ENCODE data around the gene WRNIP1. TPM values are rescaled to one million over a fixed set of nuclear protein-coding genes. Genes with fewer than 3 reads are reported as not detected.

Gene WRNIP1
- total RNA-seq, 1 donor from 2014 or later: 25.3 TPM

DNA sequence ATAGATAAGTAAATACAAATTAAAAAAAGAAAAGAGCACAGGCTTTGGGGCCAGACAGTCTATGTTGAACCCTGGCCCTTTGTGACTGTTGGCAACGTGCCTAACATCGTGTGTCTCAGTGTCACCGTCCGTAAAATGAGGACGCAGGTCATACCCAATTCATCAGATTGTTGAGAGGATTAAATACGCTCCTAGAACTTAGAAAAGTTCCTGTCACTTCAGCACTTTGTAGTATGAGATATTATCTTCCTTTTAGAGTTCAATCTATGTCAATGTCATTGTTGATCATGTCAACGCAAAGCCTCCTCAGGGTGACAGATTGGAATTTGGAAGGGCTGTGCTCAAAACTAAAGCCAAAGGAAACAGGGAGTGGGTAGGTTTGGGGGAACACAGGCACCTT, 54.8 kb downstream of the WRNIP1 start:
- Mint-ChIP-seq H3K36me3 (peaks cover 3% of the 10 kb centered on the region), H3K9me3 (peaks cover 23% of the 10 kb centered on the region), H3K4me3 (no peak overlapping the region), H3K27me3 (ENCODE audit: insufficient read depth, low read depth) (no peaks in the 10 kb centered on the region), H3K27ac (no peak overlapping the region), H3K4me1 (peaks cover 4% of the 10 kb centered on the region)
- no peaks in the 10 kb centered on the region for H4K20me1 ChIP-seq (ENCODE audit: low read depth)
- H3K4me3 ChIP-seq: no peak overlapping the region
- no peak overlapping the region for H3K4me2 ChIP-seq
- no peaks in the 10 kb centered on the region for H3K36me3 ChIP-seq
- no peaks in the 10 kb centered on the region for H3K27me3 ChIP-seq
- no peak overlapping the region for H2AFZ ChIP-seq (replicated peaks)
- H3K27ac ChIP-seq: no peak overlapping the region
- H3K9ac ChIP-seq: no peak overlapping the region
- H3K4me1 ChIP-seq: no peaks in the 10 kb centered on the region
- no peak for DNase-seq (ENCODE audit: low spot score)
- H3K79me2 ChIP-seq (ENCODE audit: low read depth): no peaks in the 10 kb centered on the region
- no peaks in the 10 kb centered on the region for H3F3A ChIP-seq (ENCODE audit: low read depth)
- TF ChIP-seq EZH2phosphoT487 (IDR thresholded peaks at IDR 0.05) (no peak), EZH2 (IDR thresholded peaks at IDR 0.05) (no peak)
- TF ChIP-seq, protein P1, sequence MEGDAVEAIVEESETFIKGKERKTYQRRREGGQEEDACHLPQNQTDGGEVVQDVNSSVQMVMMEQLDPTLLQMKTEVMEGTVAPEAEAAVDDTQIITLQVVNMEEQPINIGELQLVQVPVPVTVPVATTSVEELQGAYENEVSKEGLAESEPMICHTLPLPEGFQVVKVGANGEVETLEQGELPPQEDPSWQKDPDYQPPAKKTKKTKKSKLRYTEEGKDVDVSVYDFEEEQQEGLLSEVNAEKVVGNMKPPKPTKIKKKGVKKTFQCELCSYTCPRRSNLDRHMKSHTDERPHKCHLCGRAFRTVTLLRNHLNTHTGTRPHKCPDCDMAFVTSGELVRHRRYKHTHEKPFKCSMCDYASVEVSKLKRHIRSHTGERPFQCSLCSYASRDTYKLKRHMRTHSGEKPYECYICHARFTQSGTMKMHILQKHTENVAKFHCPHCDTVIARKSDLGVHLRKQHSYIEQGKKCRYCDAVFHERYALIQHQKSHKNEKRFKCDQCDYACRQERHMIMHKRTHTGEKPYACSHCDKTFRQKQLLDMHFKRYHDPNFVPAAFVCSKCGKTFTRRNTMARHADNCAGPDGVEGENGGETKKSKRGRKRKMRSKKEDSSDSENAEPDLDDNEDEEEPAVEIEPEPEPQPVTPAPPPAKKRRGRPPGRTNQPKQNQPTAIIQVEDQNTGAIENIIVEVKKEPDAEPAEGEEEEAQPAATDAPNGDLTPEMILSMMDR (IDR thresholded peaks at IDR 0.05): no peak
- H3K9me3 ChIP-seq (ENCODE audit: low read depth): peaks cover 3% of the 10 kb centered on the region

DNA sequence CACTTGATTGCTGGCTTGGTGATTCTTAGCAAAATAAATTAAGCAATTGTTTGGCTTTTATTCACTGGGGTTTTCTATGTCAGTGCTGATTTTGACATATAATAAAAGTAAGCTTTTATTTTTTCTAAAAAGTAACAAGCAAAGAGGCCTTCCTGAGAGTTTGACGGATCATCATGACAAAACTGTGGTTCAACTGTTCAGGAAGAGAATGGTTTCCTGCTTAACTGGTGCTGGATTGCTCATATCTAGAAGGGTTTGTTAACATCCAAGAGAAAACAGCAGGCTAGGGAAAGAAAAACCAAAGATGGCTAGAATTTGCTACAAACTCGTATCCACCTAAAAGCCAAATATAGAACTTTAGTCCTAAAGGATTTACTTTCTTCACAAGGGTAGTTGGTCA, 55.2 kb downstream of the WRNIP1 start:
- H3F3A ChIP-seq (ENCODE audit: low read depth): no peaks in the 10 kb centered on the region
- peaks cover 3% of the 10 kb centered on the region for H3K9me3 ChIP-seq (ENCODE audit: low read depth)
- H3K4me2 ChIP-seq: no peak overlapping the region
- Mint-ChIP-seq H3K4me1 (peaks cover 4% of the 10 kb centered on the region), H3K27me3 (ENCODE audit: insufficient read depth, low read depth) (no peaks in the 10 kb centered on the region), H3K27ac (no peak overlapping the region), H3K36me3 (peaks cover 3% of the 10 kb centered on the region), H3K9me3 (peaks cover 19% of the 10 kb centered on the region), H3K4me3 (no peak overlapping the region)
- H4K20me1 ChIP-seq (ENCODE audit: low read depth): no peaks in the 10 kb centered on the region
- no peak overlapping the region for H3K27ac ChIP-seq
- H3K4me1 ChIP-seq: no peaks in the 10 kb centered on the region
- no peaks in the 10 kb centered on the region for H3K36me3 ChIP-seq
- no peaks in the 10 kb centered on the region for H3K79me2 ChIP-seq (ENCODE audit: low read depth)
- no peak for DNase-seq (ENCODE audit: low spot score)
- H2AFZ ChIP-seq (replicated peaks): no peak overlapping the region
- no peak overlapping the region for H3K4me3 ChIP-seq
- no peaks in the 10 kb centered on the region for H3K27me3 ChIP-seq
- H3K9ac ChIP-seq: no peak overlapping the region
- TF ChIP-seq, protein P1 (IDR thresholded peaks at IDR 0.05): no peak
- no peak for TF ChIP-seq EZH2phosphoT487 (IDR thresholded peaks at IDR 0.05)
- TF ChIP-seq EZH2 (IDR thresholded peaks at IDR 0.05): no peak

DNA sequence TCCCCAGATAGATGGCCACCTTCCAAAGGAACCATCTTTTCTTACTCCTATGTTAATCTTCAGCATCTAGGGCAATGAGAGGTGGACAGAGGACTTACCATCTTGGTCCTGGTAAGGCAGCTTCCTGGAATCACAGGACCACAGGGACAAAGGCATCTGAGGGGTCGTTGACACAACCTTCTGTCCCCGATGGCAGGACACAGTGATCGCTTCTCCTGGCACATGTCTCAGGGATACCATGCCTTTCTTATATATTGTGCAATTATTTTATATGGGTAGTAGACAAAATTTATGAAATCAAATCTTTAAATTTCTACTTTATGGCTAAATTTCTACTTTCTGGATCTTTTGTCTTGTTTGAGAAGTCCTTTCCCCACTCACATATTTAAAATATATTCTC, 56.4 kb downstream of the WRNIP1 start:
- TF ChIP-seq, protein P1 (IDR thresholded peaks at IDR 0.05): no peak
- TF ChIP-seq EZH2 (IDR thresholded peaks at IDR 0.05): no peak
- no peak for TF ChIP-seq EZH2phosphoT487 (IDR thresholded peaks at IDR 0.05)
- Mint-ChIP-seq H3K36me3 (no peaks in the 10 kb centered on the region), H3K27me3 (ENCODE audit: insufficient read depth, low read depth) (no peaks in the 10 kb centered on the region)

More for the DNA sequence above, 56.4 kb downstream of the WRNIP1 start:
- Histone ChIP-seq H2AFZ (replicated peaks) (no peak overlapping the region), H3K4me3 (no peak overlapping the region), H3K36me3 (no peaks in the 10 kb centered on the region), H3F3A (ENCODE audit: low read depth) (no peaks in the 10 kb centered on the region), H3K79me2 (ENCODE audit: low read depth) (no peaks in the 10 kb centered on the region), H3K9ac (no peak overlapping the region), H3K27ac (no peak overlapping the region), H3K27me3 (no peaks in the 10 kb centered on the region), H3K9me3 (ENCODE audit: low read depth) (no peaks in the 10 kb centered on the region), H3K4me2 (no peak overlapping the region), H4K20me1 (ENCODE audit: low read depth) (no peaks in the 10 kb centered on the region), H3K4me1 (no peaks in the 10 kb centered on the region)
- Mint-ChIP-seq H3K9me3 (peaks cover 10% of the 10 kb centered on the region), H3K27ac (no peak overlapping the region), H3K4me1 (peaks cover 4% of the 10 kb centered on the region), H3K4me3 (no peak overlapping the region)
- no peak for DNase-seq (ENCODE audit: low spot score)

Data from neural progenitor cell (in vitro differentiated cells).